CD1c-positive myeloid dendritic cell (primary cell): ENCODE measurements around the gene KCND3.

Source experiments
- DNase-seq: peaks from one replicate; pipeline ENCODE4 v3.0.0-alpha.2; 2016; ENCODE audit errors: extremely low spot score

The KCND3 gene

GRCh38 chr1:111920221-111921024, 69.0 kb downstream of the KCND3 start:
- DNase-seq: no peak

- DNase-seq: no peak
These were observed 77.5 kb downstream of the KCND3 start for GRCh38 chr1:111911776-111912515.

- DNase-seq: no peak
These were observed 78.4 kb downstream of the KCND3 start for GRCh38 chr1:111911061-111911460.

GRCh38 chr1:111909030-111909429, 80.4 kb downstream of the KCND3 start:
- DNase-seq: no peak

GRCh38 chr1:111908011-111908621, 81.4 kb downstream of the KCND3 start:
- DNase-seq: no peak

- DNase-seq: no peak
These were observed 82.1 kb downstream of the KCND3 start for GRCh38 chr1:111907321-111907720.

GRCh38 chr1:111906816-111907215, 82.7 kb downstream of the KCND3 start:
- no peak for DNase-seq

GRCh38 chr1:111906111-111906510, 83.4 kb downstream of the KCND3 start:
- DNase-seq: no peak

- DNase-seq: no peak
These were observed 84.8 kb downstream of the KCND3 start for GRCh38 chr1:111904478-111905218.

- no peak for DNase-seq
These were observed 85.5 kb downstream of the KCND3 start for GRCh38 chr1:111903871-111904449.

GRCh38 chr1:111903148-111903870, 86.2 kb downstream of the KCND3 start:
- DNase-seq: no peak

- DNase-seq: no peak
These were observed 94.0 kb downstream of the KCND3 start for GRCh38 chr1:111895469-111895868.

- no peak for DNase-seq
These were observed 94.5 kb downstream of the KCND3 start for GRCh38 chr1:111895017-111895416.

- DNase-seq: no peak
These were observed 95.0 kb downstream of the KCND3 start for GRCh38 chr1:111894497-111894896.

GRCh38 chr1:111891566-111891965, 97.9 kb downstream of the KCND3 start:
- no peak for DNase-seq

- DNase-seq: no peak
These were observed 100.6 kb downstream of the KCND3 start for GRCh38 chr1:111888740-111889376.

GRCh38 chr1:111887875-111888274, 101.6 kb downstream of the KCND3 start:
- no peak for DNase-seq

GRCh38 chr1:111887385-111887784, 102.1 kb downstream of the KCND3 start:
- no peak for DNase-seq

- DNase-seq: no peak
These were observed 102.7 kb downstream of the KCND3 start for GRCh38 chr1:111886741-111887140.

- DNase-seq: no peak
These were observed 104.6 kb downstream of the KCND3 start for GRCh38 chr1:111884772-111885443.
